Mammary epithelial cell (primary cell): ENCODE results near the gene CHKA.

Experiments
- EZH2 ChIP-seq: IDR thresholded peaks from 2 replicates; pipeline ENCODE4 v1.6.1; 2012; ENCODE audit warnings: low read length, inconsistent platforms, borderline replicate concordance
- TF ChIP-seq, protein P1 (sequence below), 2 donors: IDR thresholded peaks in 1 of 2; conservative IDR thresholded peaks in 1 of 2; 2 replicates each; pipeline ENCODE4 v1.5.1; 2011 to 2012; ENCODE audit warnings: inconsistent platforms in 2 of 2, low read length in 2 of 2, mild to moderate bottlenecking in 2 of 2, control low read depth in 1 of 2, low read depth in 1 of 2; ENCODE audit not compliant: insufficient read depth in 1 of 2; ENCODE audit errors: extremely low read depth in 1 of 2

DNA sequence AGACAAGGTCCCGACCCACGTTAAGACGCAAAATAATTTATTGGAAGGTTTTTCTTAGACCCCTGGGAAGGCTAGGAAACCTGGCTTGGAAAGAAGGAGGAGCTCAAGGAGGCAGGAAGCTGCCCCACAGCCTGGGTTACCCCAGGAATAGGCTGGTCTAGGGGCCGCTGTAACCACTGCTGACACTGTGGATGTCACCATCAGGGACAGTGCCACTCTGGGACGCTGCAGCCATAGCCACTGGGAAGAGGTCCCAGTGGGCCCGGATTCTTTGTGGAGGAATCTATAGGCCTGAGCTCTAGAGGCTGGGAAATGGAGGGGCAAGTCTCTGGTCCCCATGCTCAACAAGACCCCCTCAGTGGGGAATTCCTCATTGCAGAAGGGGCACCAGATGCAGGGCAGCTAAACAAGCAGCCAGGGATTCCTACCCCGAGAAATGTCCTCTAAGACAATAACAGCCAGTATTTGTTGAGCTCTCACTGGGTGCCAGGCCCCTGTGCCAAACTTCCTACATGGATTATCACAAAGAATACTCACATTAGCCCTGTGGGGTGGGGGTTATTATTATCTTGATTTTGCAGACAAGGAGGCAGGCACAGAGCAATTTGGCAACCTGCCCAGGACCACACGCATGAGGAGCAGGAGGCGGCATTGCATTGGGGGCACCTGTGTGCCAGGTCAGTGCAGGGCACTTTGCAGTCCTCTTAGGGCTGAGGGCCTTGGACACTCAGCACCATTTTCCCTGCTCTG lies 19.5 kb upstream of the CHKA start:
- TF ChIP-seq, protein P1, sequence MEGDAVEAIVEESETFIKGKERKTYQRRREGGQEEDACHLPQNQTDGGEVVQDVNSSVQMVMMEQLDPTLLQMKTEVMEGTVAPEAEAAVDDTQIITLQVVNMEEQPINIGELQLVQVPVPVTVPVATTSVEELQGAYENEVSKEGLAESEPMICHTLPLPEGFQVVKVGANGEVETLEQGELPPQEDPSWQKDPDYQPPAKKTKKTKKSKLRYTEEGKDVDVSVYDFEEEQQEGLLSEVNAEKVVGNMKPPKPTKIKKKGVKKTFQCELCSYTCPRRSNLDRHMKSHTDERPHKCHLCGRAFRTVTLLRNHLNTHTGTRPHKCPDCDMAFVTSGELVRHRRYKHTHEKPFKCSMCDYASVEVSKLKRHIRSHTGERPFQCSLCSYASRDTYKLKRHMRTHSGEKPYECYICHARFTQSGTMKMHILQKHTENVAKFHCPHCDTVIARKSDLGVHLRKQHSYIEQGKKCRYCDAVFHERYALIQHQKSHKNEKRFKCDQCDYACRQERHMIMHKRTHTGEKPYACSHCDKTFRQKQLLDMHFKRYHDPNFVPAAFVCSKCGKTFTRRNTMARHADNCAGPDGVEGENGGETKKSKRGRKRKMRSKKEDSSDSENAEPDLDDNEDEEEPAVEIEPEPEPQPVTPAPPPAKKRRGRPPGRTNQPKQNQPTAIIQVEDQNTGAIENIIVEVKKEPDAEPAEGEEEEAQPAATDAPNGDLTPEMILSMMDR (conservative IDR thresholded peaks at IDR 0.05 in 1 of 2, IDR thresholded peaks at IDR 0.05 in 1 of 2; ENCODE audit: extremely low read depth in 1 of 2, insufficient read depth in 1 of 2, low read depth in 1 of 2, low read length in 2 of 2), result no peak
- TF ChIP-seq EZH2, result no peak
